ENCODE measurements around the gene DIPK1A. TPM values are rescaled to one million over a fixed set of nuclear protein-coding genes. Genes with fewer than 3 reads are reported as not detected.

Gene DIPK1A
- total RNA-seq, 1 experiment from 2014 or later, result 4.8 TPM

DNA sequence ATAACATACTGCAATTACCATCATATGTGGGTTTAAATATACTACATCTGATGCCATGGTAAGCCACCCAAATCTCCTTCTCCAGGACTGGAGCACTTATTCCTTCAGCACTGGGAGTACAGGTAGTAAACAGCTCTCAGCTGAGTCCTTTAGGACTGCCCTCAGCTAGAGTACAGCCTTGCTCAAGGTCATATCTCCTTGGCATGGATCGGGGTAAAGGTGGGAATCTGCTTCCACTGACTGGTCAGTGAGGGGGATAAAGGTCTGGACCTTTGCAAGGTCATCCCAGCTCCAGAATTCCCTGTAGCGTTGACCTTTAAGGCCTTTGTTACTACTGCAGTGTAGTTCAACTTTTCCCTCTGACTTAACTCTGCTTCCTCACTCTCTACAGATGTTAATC is 90.7 kb downstream of the DIPK1A start:
- H3K4me3 Mint-ChIP-seq, result no peak overlapping the region
- ATAC-seq (no peak), DNase-seq (ENCODE audit: low spot score) (no peak)
- peaks cover 8% of the 10 kb centered on the region for H3K9me3 Mint-ChIP-seq
- H3K27ac Mint-ChIP-seq, result no peak overlapping the region
- no peak for TF ChIP-seq MYBL2 (CRISPR knock-in tag; IDR thresholded peaks at IDR 0.05)
- TF ChIP-seq ZNF416 (CRISPR knock-in tag; IDR thresholded peaks at IDR 0.05), result no peak
- no peak for TF ChIP-seq MXD4 (CRISPR knock-in tag; IDR thresholded peaks at IDR 0.05; ENCODE audit: borderline replicate concordance)
- no peak for TF ChIP-seq FOXK1 (CRISPR knock-in tag; IDR thresholded peaks at IDR 0.05)
- no peak for TF ChIP-seq ZNF263 (CRISPR knock-in tag; IDR thresholded peaks at IDR 0.05; ENCODE audit: low read depth)
- no peak for TF ChIP-seq ZNF138 (CRISPR knock-in tag; conservative IDR thresholded peaks at IDR 0.05)
- TF ChIP-seq, protein P1, sequence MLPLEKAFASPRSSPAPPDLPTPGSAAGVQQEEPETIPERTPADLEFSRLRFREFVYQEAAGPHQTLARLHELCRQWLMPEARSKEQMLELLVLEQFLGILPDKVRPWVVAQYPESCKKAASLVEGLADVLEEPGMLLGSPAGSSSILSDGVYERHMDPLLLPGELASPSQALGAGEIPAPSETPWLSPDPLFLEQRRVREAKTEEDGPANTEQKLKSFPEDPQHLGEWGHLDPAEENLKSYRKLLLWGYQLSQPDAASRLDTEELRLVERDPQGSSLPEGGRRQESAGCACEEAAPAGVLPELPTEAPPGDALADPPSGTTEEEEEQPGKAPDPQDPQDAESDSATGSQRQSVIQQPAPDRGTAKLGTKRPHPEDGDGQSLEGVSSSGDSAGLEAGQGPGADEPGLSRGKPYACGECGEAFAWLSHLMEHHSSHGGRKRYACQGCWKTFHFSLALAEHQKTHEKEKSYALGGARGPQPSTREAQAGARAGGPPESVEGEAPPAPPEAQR (CRISPR knock-in tag; IDR thresholded peaks at IDR 0.05), result no peak
- no peak for TF ChIP-seq EMX1 (CRISPR knock-in tag; IDR thresholded peaks at IDR 0.05)
- no peak for TF ChIP-seq TEAD4 (CRISPR knock-in tag; IDR thresholded peaks at IDR 0.05)
- H3K36me3 Mint-ChIP-seq, result peaks cover 8% of the 10 kb centered on the region
- H3K27me3 Mint-ChIP-seq (ENCODE audit: low read depth), result no peaks in the 10 kb centered on the region
- ChIA-PET POLR2A (no interaction called here), CTCF (no interaction called here)
- H3K4me1 Mint-ChIP-seq, result no peaks in the 10 kb centered on the region

DNA sequence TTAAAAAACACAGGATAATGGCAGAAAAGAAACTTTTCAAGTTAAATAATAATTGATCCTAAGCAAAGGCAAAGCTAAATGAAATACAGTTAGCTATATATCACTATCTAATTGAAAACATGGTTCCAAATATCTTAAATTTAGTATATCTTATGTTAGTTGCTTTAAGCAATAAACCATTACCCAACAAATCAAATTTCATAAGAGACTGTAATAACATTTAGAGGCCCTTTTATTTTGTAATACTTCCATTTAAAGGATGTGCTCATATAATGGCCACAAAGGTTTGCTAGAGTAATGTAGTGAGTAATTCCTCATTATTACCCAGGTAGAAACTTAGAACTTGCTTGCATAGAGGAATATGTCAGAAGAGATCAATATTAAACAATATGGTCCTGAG is 97.1 kb downstream of the DIPK1A start:
- H3K4me1 Mint-ChIP-seq, result no peaks in the 10 kb centered on the region
- ATAC-seq (no peak), DNase-seq (ENCODE audit: low spot score) (no peak)
- no peaks in the 10 kb centered on the region for H3K27me3 Mint-ChIP-seq (ENCODE audit: low read depth)
- no peaks in the 10 kb centered on the region for H3K9me3 Mint-ChIP-seq
- H3K36me3 Mint-ChIP-seq, result no peaks in the 10 kb centered on the region
- no peak overlapping the region for H3K27ac Mint-ChIP-seq
- ChIA-PET POLR2A (no interaction called here), CTCF (interaction anchor here (1.2 to 2.0 kb wide), 2 partner anchors 96 to 130 kb away, joined by 7 to 15 read pairs; partner anchors contain the start of gene DIPK1A)
- no peak for TF ChIP-seq MYBL2 (CRISPR knock-in tag; IDR thresholded peaks at IDR 0.05)
- TF ChIP-seq, protein P2, sequence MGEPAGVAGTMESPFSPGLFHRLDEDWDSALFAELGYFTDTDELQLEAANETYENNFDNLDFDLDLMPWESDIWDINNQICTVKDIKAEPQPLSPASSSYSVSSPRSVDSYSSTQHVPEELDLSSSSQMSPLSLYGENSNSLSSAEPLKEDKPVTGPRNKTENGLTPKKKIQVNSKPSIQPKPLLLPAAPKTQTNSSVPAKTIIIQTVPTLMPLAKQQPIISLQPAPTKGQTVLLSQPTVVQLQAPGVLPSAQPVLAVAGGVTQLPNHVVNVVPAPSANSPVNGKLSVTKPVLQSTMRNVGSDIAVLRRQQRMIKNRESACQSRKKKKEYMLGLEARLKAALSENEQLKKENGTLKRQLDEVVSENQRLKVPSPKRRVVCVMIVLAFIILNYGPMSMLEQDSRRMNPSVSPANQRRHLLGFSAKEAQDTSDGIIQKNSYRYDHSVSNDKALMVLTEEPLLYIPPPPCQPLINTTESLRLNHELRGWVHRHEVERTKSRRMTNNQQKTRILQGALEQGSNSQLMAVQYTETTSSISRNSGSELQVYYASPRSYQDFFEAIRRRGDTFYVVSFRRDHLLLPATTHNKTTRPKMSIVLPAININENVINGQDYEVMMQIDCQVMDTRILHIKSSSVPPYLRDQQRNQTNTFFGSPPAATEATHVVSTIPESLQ (CRISPR knock-in tag; IDR thresholded peaks at IDR 0.05), result no peak
- H3K4me3 Mint-ChIP-seq, result no peak overlapping the region

- POLR2A ChIA-PET, result interaction anchor here (0.6 kb wide), 1 partner anchor 72 kb away, joined by 3 read pairs; no protein-coding TSS in a partner anchor
- H3K27me3 Mint-ChIP-seq (ENCODE audit: low read depth), result no peaks in the 10 kb centered on the region
- no peaks in the 10 kb centered on the region for H3K4me1 Mint-ChIP-seq
- no peak overlapping the region for H3K27ac Mint-ChIP-seq
- H3K9me3 Mint-ChIP-seq, result no peaks in the 10 kb centered on the region
- H3K4me3 Mint-ChIP-seq, result no peak overlapping the region
- no peak for ATAC-seq
- CTCF ChIA-PET, result interaction anchor here (1.1 to 2.0 kb wide), 2 partner anchors 132 to 200 kb away, joined by 3 to 15 read pairs; no protein-coding TSS in a partner anchor
- no peaks in the 10 kb centered on the region for H3K36me3 Mint-ChIP-seq
- TF ChIP-seq TP53 (CRISPR knock-in tag; IDR thresholded peaks at IDR 0.05), result no peak
- no peak for TF ChIP-seq CBFB (CRISPR knock-in tag; IDR thresholded peaks at IDR 0.05; ENCODE audit: low read depth)
- TF ChIP-seq, protein P3, sequence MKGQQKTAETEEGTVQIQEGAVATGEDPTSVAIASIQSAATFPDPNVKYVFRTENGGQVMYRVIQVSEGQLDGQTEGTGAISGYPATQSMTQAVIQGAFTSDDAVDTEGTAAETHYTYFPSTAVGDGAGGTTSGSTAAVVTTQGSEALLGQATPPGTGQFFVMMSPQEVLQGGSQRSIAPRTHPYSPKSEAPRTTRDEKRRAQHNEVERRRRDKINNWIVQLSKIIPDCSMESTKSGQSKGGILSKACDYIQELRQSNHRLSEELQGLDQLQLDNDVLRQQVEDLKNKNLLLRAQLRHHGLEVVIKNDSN (CRISPR knock-in tag; IDR thresholded peaks at IDR 0.05), result no peak
- no peak for TF ChIP-seq AFF4 (CRISPR knock-in tag; IDR thresholded peaks at IDR 0.05; ENCODE audit: borderline replicate concordance)
- no peak for TF ChIP-seq CREB1 (CRISPR knock-in tag; IDR thresholded peaks at IDR 0.05)
- TF ChIP-seq, protein P4, sequence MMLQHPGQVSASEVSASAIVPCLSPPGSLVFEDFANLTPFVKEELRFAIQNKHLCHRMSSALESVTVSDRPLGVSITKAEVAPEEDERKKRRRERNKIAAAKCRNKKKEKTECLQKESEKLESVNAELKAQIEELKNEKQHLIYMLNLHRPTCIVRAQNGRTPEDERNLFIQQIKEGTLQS (CRISPR knock-in tag; conservative IDR thresholded peaks at IDR 0.05), result no peak
- no peak for TF ChIP-seq ZNF219 (CRISPR knock-in tag; IDR thresholded peaks at IDR 0.05; ENCODE audit: borderline replicate concordance)
- TF ChIP-seq JAZF1 (CRISPR knock-in tag; IDR thresholded peaks at IDR 0.05), result no peak
- DNase-seq (ENCODE audit: low spot score), result no peak
These were observed 98.7 kb downstream of the DIPK1A start for GRCh38 chr1:92862605-92863004.
